ENCODE results near the gene NOA1. TPM values are rescaled to one million over a fixed set of nuclear protein-coding genes. Genes with fewer than 3 reads are reported as not detected.

NOA1 gene
- total and polyA plus RNA-seq, 4 donors = 5.8 to 20.2 (median 14.9) TPM

DNA sequence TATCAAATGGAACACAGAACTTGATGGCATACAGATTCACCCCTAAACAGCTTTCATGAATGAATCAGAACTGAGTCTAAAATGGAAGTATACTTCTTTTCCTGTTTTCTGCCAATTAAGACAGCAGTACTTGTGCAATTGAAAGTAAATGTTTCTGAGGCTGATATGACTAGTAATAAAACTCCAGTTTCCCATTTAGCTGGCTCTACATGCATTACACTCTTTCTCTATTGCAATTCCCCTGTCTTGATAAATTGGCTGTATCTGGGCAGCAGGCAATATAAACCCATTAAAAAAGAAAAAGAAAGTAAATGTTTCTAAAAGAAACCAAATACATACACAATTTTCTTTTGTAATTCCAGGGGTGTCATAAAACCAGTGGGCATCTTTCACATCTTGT is 4.6 kb downstream of the NOA1 start:
- H3K36me3 ChIP-seq (ENCODE audit: control insufficient read depth in 4 of 4, insufficient read depth in 4 of 4, low read length in 4 of 4) = peaks cover 20 to 33% (median 24%) of the 10 kb centered on the region in 4 donors

GRCh38 chr4:56972389-56972788 is 5.0 kb downstream of the NOA1 start:
- H3K4me1 ChIP-seq (ENCODE audit: control insufficient read depth in 5 of 5, insufficient read depth in 5 of 5, low read length in 5 of 5) = peaks cover 0 to 12% (median 10%) of the 10 kb centered on the region in 5 donors
- no peak overlapping the region for H3K9ac ChIP-seq (ENCODE audit: insufficient read depth in 1 of 2, low read length in 2 of 2)
- WGBS, 2 donors = 89 to 98% methylated on average over 2 of the region's 2 CpGs
- peaks cover 21 to 35% (median 26%) of the 10 kb centered on the region in 4 donors for H3K36me3 ChIP-seq (ENCODE audit: control insufficient read depth in 4 of 4, insufficient read depth in 4 of 4, low read length in 4 of 4)
- H3K27me3 ChIP-seq (ENCODE audit: control insufficient read depth in 3 of 3, insufficient read depth in 3 of 3, low read length in 2 of 3) = no peaks in the 10 kb centered on the region
- H3K4me3 ChIP-seq = no peak overlapping the region
- TF ChIP-seq, protein P1, sequence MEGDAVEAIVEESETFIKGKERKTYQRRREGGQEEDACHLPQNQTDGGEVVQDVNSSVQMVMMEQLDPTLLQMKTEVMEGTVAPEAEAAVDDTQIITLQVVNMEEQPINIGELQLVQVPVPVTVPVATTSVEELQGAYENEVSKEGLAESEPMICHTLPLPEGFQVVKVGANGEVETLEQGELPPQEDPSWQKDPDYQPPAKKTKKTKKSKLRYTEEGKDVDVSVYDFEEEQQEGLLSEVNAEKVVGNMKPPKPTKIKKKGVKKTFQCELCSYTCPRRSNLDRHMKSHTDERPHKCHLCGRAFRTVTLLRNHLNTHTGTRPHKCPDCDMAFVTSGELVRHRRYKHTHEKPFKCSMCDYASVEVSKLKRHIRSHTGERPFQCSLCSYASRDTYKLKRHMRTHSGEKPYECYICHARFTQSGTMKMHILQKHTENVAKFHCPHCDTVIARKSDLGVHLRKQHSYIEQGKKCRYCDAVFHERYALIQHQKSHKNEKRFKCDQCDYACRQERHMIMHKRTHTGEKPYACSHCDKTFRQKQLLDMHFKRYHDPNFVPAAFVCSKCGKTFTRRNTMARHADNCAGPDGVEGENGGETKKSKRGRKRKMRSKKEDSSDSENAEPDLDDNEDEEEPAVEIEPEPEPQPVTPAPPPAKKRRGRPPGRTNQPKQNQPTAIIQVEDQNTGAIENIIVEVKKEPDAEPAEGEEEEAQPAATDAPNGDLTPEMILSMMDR (IDR thresholded peaks at IDR 0.05; ENCODE audit: control extremely low read depth, extremely low read depth) = no peak
- no peak overlapping the region for H3K27ac ChIP-seq (ENCODE audit: low read depth in 1 of 2, low read length in 1 of 2)
- H3K9me3 ChIP-seq (ENCODE audit: control insufficient read depth in 4 of 4, insufficient read depth in 3 of 4, low read length in 3 of 4) = peaks cover 0 to 6% (median 0%) of the 10 kb centered on the region in 4 donors
- DNase-seq = no peak
- ATAC-seq (ENCODE audit: insufficient read depth, low FRiP score) = no peak

More for the DNA sequence above, 4.6 kb downstream of the NOA1 start:
- Histone ChIP-seq H3K27ac (ENCODE audit: low read depth in 1 of 2, low read length in 1 of 2) (no peak overlapping the region), H3K9me3 (ENCODE audit: control insufficient read depth in 4 of 4, insufficient read depth in 3 of 4, low read length in 3 of 4) (peaks cover 0 to 6% (median 0%) of the 10 kb centered on the region in 4 donors), H3K4me1 (ENCODE audit: control insufficient read depth in 5 of 5, insufficient read depth in 5 of 5, low read length in 5 of 5) (peaks cover 0 to 12% (median 10%) of the 10 kb centered on the region in 5 donors), H3K4me3 (no peak overlapping the region), H3K27me3 (ENCODE audit: control insufficient read depth in 3 of 3, insufficient read depth in 3 of 3, low read length in 2 of 3) (no peaks in the 10 kb centered on the region), H3K9ac (ENCODE audit: insufficient read depth in 1 of 2, low read length in 2 of 2) (no peak overlapping the region)
- TF ChIP-seq, protein P1 (IDR thresholded peaks at IDR 0.05; ENCODE audit: control extremely low read depth, extremely low read depth) = no peak
- DNase-seq (no peak), ATAC-seq (ENCODE audit: insufficient read depth, low FRiP score) (no peak)

DNA sequence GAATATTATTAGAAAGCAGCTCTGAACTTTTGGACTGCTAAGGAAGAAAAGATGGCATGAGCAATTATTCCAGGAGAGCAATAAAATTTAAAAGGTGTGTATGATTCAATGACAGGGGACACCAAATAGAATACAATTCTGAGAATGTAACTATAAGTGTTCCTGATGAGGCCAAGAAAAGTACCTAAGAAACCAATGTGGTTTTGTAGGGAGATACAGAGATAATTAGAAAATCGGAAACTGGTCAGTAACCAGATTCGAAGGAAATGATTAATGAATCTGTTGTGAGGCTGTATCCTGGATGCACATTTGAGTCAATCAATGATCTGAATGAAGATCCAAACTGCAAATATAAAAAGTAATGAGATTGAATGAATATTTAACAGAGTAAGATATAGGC is 6.0 kb downstream of the NOA1 start:
- Histone ChIP-seq H3K9me3 (ENCODE audit: control insufficient read depth in 4 of 4, insufficient read depth in 3 of 4, low read length in 3 of 4) (peaks cover 0 to 6% (median 0%) of the 10 kb centered on the region in 4 donors), H3K4me3 (no peak overlapping the region), H3K27ac (ENCODE audit: low read depth in 1 of 2, low read length in 1 of 2) (no peak overlapping the region), H3K4me1 (ENCODE audit: control insufficient read depth in 5 of 5, insufficient read depth in 5 of 5, low read length in 5 of 5) (peaks cover 0 to 11% (median 8%) of the 10 kb centered on the region in 5 donors), H3K9ac (ENCODE audit: insufficient read depth in 1 of 2, low read length in 2 of 2) (no peak overlapping the region), H3K36me3 (ENCODE audit: control insufficient read depth in 4 of 4, insufficient read depth in 4 of 4, low read length in 4 of 4) (peaks cover 22 to 38% (median 31%) of the 10 kb centered on the region in 4 donors), H3K27me3 (ENCODE audit: control insufficient read depth in 3 of 3, insufficient read depth in 3 of 3, low read length in 2 of 3) (no peaks in the 10 kb centered on the region)
- WGBS, 2 donors = 92 to 94% methylated on average over 2 of the region's 2 CpGs
- TF ChIP-seq, protein P1 (IDR thresholded peaks at IDR 0.05; ENCODE audit: control extremely low read depth, extremely low read depth) = no peak
- DNase-seq = no peak
- no peak for ATAC-seq (ENCODE audit: insufficient read depth, low FRiP score)

DNA sequence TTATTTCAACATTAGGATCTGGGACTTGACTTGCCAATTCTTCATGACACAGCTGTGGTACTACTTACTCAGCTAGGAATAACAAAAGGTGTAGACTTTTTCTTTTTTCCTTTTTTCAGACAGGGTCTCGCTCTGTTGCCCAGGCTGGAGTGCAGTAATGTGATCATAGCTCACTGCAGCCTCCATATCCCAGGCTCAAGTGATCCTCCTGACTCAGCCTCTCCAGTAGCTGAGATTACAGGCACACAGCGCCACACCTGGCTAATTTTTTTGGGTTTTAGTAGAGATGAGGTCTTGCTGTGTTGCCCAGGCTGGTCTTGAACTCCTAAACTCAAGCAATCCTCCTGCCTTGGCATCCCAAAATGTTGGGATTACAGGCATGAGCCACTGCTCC is 16.3 kb downstream of the NOA1 start:
- DNase-seq (no peak), ATAC-seq (ENCODE audit: insufficient read depth, low FRiP score) (no peak)
- no peak overlapping the region for H3K27ac ChIP-seq (ENCODE audit: low read depth in 1 of 2, low read length in 1 of 2)
- H3K4me3 ChIP-seq = no peak overlapping the region
- 96 to 100% methylated on average over 2 of the region's 2 CpGs for WGBS, 2 donors
- TF ChIP-seq, protein P1 (IDR thresholded peaks at IDR 0.05; ENCODE audit: control extremely low read depth, extremely low read depth) = no peak
- peaks cover 0 to 12% (median 0%) of the 10 kb centered on the region in 5 donors for H3K4me1 ChIP-seq (ENCODE audit: control insufficient read depth in 5 of 5, insufficient read depth in 5 of 5, low read length in 5 of 5)
- peaks cover 8 to 24% (median 18%) of the 10 kb centered on the region in 4 donors for H3K36me3 ChIP-seq (ENCODE audit: control insufficient read depth in 4 of 4, insufficient read depth in 4 of 4, low read length in 4 of 4)
- H3K9me3 ChIP-seq (ENCODE audit: control insufficient read depth in 4 of 4, insufficient read depth in 3 of 4, low read length in 3 of 4) = no peaks in the 10 kb centered on the region
- H3K27me3 ChIP-seq (ENCODE audit: control insufficient read depth in 3 of 3, insufficient read depth in 3 of 3, low read length in 2 of 3) = no peaks in the 10 kb centered on the region
- no peak overlapping the region for H3K9ac ChIP-seq (ENCODE audit: insufficient read depth in 1 of 2, low read length in 2 of 2)

Measured in lung (tissue), 12 donors.